SHP77 (cell line): ENCODE results near the gene PLCB1.

Experiments
- DNase-seq, 2 experiments: peaks; one replicate each; lab custom pipeline; 2025; lab: John Stamatoyannopoulos, UW

Gene PLCB1

DNA sequence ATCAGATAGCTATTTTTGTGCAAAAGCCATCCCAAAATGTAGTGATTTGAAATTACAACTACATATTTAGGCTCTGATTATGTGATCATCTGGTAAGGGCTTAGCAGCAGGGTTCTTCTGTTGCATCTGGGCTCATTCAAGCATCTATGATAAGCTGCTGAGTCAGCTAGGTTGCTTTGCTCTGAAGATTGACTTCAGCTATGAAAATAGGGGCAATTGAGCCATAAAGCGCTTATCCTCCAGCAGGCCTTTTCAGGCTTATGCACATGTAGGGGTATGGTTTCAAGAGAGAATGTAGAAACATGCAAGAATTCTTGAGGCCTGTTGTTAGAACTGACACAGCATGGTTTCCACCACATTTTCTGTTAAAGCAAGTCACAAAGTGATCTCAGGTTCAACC is 114.1 kb downstream of the PLCB1 start:
- DNase-seq = no peak

GRCh38 chr20:8246716-8247115 is 114.7 kb downstream of the PLCB1 start:
- no peak for DNase-seq

GRCh38 chr20:8248051-8248450 is 116.0 kb downstream of the PLCB1 start:
- DNase-seq = no peak

DNA sequence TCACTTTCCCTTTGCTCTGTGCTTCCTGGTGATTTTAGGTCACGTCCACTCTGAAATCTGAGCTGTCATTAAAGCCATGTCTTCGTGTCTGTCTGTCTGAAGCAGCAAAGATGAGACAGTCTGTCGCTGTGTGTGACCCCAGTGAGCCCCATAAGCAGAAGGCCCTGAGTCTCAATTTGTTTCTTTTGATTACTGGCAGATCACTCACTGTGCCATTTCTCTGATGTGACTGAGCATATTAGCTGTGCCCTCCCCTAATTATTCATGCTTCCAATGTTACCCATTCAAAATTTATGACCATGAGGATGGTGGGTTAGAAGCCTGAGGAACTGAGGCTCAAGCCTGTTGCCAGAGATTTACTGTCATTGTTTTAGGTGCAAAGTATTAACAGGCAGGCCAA is 117.6 kb downstream of the PLCB1 start:
- no peak for DNase-seq

- DNase-seq = peak in 1 of 2 experiments; percentile 1
Measured at GRCh38 chr20:8250539-8251200, 118.6 kb downstream of the PLCB1 start.

DNA sequence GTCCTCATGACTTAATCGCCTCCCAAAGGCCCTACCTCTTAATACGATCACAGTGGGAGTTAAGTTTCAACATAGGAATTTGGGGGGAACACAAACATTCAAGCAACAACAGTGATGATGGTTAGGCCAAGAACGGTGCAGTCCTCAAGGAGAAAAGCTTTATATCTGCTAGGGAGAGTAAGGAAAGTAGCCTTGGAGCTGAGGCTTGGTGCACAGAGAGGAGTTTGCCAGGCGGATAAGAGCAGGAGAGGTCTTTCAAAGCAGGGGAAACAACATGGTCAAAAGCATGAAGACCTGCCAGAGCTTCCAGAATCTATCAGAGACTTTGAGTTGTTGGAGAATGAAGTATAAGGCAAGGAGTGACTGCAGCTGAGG is 119.1 kb downstream of the PLCB1 start:
- DNase-seq = no peak

GRCh38 chr20:8254911-8255582 is 123.0 kb downstream of the PLCB1 start:
- DNase-seq = no peak

DNA sequence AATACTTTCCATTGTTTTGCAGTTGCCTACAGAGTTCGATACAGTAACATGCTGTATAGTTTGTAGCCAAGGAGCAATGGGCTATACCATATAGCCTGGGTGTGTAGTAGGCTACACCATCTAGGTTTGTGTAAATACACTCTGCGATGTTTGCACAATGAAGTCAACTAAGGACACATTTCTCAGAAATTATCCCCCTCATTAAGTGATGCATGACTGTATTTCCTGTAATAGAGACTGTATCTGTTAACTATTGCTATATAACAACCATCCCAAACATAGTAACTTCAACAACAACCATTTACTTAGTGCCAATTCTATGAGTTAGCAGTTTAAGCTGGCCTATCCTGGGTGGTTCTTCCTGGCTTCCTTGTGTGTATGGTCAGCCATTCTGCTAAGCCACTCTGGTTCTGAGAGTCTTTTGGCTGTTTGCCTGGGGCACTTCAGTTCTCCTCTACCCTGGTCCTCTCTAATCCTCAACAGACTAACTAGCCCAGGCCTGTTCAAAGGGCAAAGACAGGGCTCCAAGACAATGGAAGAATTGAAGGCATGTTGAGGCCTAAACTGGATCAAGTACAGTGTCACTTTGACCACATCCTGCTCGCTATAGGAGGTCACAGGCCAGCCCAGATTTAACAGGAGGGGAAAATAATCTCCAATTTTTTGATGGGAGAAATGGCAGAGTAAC is 124.0 kb downstream of the PLCB1 start:
- peak; percentile 81 to 85 for DNase-seq

DNA sequence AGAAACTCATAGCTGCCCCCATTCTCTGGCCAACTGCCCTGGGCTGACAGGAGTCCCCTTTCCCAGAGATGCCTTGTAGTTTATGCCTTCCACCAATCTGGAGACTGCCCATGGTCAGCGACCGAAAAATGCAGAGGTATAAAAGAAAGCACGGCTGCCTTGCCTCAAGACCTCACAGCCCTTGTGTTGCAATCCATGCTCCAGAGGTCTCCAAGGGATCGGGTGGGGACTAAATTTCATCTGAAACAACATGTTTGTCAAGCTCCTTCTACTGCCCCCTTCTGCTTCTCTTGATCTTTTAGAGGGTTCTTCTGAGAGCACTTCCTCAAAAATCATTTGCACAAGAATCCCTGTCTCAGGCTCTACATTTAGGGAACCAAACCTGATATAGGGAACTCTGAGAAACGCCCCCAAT is 128.8 kb downstream of the PLCB1 start:
- no peak for DNase-seq

- no peak for DNase-seq
Measured at GRCh38 chr20:8262721-8263120, 130.7 kb downstream of the PLCB1 start.

- no peak for DNase-seq
Measured at GRCh38 chr20:8265588-8265987, 133.5 kb downstream of the PLCB1 start.

- DNase-seq = peak; percentile 69 to 72
Measured at GRCh38 chr20:8267009-8267408, 134.9 kb downstream of the PLCB1 start.

DNA sequence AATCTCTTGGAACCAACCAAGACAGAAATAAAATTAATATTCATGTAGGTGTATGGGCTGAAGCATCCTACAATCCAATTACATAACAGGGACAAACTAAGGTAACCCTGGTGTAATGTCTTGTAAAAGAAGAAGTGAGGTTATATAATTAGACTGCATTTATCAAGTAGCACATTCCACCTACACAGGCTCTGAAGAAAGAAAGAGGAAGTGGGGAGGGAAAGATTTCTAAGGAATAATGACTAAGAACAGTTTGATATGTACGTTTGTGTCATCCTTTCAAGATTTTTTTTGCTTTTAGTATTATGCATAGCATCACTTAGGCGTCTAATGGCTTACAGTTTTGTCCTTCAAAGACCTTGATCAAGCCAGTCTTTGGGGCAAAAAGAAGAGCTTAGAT is 139.7 kb downstream of the PLCB1 start:
- DNase-seq = no peak

GRCh38 chr20:8272766-8273165 is 140.7 kb downstream of the PLCB1 start:
- DNase-seq = no peak

DNA sequence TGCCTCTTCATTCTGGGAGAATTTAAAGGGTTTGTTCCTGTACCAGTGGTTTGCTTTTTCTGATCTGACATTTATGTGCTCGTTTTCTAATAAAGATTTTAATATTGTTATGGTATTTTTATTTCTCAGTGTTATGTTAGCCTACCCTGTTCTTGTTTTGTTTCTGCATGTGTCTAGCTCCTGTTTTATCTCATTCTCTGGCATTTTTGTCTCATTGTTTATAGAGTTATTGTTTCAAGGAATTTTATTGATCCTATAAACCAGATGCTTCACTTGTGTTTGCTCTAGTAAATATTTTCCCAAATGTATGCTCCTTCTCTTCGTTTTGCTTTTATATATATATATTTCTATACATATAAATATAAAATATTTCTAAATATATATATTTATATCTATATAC is 152.8 kb downstream of the PLCB1 start:
- DNase-seq = no peak

- no peak for DNase-seq
Measured at GRCh38 chr20:8287340-8287739, 155.3 kb downstream of the PLCB1 start.

DNA sequence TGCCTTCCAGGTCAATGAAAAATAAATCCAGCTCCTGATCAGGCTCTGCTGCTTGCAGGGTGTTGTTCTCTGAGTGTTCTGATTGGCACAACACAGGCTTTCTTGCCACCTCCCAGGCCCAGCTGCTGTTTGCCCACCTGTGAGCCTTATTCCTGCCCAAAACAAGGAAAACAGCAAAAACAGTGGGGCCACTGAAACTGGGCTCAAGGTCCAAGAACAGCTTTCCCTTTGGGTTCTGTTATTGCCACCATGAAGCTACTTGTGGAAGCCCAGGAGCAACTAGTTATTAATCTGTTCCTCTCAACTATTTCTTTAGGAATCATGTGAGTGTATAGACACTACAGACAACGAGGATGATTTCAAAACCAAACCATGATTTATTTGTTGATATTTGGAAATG is 159.1 kb downstream of the PLCB1 start:
- no peak for DNase-seq

- DNase-seq = no peak
Measured at GRCh38 chr20:8291873-8292272, 159.8 kb downstream of the PLCB1 start.

DNA sequence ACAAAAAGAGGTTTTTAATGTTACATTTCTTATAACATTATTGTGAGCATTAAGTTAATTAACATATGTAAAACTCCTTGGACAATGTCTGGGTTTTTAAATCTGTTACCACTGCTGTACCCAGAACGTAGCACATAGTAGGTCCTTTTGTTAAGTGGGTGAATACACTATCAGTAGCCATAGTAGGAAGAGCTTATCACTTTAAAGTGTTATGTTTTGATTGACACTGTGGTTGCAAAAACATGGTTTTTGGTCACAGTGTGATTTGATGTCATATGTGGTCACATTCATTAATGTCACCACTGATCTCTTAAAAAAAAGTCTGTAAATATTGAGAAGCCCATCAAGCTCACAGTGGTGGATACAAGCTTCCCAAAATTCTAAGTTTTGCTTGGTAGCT is 160.7 kb downstream of the PLCB1 start:
- DNase-seq = no peak

DNA sequence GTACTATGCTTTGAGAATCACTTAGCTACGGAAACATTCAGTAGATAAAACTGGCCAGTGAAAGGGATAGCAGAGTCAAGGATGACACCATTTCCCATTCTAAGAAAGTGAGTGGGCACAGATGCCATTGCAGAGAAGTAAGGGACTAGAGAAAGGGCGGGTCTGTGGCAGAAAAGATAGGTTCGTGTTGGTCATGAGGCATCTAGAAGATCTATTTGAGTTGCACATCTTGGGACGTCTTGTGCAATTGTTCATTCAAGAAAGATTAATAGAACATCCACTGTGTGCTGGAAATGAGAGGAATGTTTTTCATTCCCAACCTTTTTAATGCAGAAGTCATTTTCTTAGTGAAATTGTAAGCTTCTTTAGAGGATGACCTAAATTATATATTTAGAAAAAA is 161.7 kb downstream of the PLCB1 start:
- no peak for DNase-seq

GRCh38 chr20:8296536-8296935 is 164.5 kb downstream of the PLCB1 start:
- no peak for DNase-seq

DNA sequence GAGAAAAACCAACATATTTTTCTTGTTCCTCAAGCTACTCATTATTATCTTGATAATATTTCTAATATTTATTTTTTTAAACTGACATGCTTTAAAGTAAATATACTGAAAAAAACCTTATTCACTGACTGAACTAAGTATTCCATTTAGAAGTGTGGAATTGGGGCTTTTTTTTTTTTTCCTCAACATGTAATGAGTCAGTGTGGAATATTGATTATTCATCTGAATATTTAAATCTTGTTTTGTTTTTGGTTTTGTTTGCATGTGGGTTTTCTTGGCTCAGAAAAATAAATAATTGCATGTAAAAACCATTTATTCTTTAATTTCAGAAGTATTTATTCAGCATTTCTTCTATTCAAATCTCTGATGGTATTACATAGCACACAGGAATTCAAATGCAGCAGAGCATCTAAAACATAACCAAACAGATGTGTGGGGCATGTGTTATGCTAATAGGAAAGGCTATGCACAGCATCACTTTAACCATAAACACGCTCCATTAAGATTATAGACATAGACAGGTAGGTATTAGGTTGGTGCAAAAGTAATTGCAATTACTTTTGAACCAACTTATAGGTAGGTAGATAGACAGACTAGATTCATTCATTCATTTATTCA is 166.5 kb downstream of the PLCB1 start:
- DNase-seq = no peak

- DNase-seq = no peak
Measured at GRCh38 chr20:8299921-8300320, 167.9 kb downstream of the PLCB1 start.
